ENCODE data around the gene CAMKK2.

The CAMKK2 gene

DNA sequence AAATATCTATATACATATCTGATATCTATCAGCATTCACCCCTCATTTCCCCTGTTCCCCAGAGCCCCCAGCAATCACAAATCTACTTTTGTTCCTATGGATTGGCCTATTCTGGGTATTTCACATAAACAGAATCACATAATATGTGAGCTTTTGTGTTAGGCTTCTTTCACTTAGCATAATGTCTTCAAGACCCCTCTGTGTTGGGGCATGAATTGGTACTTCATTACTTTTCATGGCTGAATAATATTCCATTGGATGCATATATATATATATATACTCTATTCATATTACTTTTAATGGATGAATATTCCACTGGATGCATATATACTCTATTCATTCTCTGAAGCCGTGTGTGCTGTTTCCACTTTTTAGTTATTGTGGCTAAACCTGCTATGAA is 28.7 kb downstream of the CAMKK2 start:
- H3K36me3 ChIP-seq (replicated peaks), result peaks cover 29% of the 10 kb centered on the region
- no peak overlapping the region for H3K4me3 ChIP-seq (ENCODE audit: low read depth, low read length)
- no peak for DNase-seq
- H3K27me3 ChIP-seq (replicated peaks), result no peaks in the 10 kb centered on the region
- TF ChIP-seq, protein P1, sequence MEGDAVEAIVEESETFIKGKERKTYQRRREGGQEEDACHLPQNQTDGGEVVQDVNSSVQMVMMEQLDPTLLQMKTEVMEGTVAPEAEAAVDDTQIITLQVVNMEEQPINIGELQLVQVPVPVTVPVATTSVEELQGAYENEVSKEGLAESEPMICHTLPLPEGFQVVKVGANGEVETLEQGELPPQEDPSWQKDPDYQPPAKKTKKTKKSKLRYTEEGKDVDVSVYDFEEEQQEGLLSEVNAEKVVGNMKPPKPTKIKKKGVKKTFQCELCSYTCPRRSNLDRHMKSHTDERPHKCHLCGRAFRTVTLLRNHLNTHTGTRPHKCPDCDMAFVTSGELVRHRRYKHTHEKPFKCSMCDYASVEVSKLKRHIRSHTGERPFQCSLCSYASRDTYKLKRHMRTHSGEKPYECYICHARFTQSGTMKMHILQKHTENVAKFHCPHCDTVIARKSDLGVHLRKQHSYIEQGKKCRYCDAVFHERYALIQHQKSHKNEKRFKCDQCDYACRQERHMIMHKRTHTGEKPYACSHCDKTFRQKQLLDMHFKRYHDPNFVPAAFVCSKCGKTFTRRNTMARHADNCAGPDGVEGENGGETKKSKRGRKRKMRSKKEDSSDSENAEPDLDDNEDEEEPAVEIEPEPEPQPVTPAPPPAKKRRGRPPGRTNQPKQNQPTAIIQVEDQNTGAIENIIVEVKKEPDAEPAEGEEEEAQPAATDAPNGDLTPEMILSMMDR (IDR thresholded peaks at IDR 0.05; ENCODE audit: low read depth, low read length, missing control alignments), result no peak
- H3K27ac ChIP-seq, result no peak overlapping the region
- in situ Hi-C loops (cut with HindIII; ENCODE audit: low pct_ligation_motif_present, low sequenced_read_pairs), result no loop called here

DNA sequence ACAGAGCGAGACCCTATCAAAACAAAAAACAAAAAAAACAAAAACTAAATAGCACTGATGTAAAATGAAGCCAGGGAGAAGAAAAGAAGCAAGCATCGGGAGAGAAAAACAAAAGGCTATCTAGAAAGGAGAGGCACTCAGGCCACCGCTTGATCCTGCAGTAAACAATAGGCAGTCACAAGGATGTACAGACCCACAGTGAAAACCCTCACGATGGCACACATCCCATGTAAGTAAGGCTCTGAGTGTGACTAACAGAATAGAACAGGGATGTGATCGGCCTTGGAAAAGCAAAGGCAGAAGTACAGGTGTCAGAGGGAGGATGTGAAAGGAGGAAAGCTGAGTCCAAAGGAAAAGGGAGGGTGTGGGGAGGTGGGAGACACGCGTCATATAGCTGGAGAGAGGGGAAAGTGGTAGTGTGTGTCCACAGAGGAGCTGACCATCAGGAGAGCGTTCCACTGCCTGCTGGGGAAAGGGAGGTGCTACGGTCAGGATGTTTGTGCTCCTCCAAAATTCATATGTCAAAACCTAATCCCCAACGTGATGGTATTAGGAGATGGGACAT is 31.5 kb downstream of the CAMKK2 start:
- Histone ChIP-seq H3K4me3 (ENCODE audit: low read depth, low read length) (no peak overlapping the region), H3K27ac (no peak overlapping the region), H3K36me3 (replicated peaks) (peaks cover 37% of the 10 kb centered on the region), H3K27me3 (replicated peaks) (no peaks in the 10 kb centered on the region)
- in situ Hi-C loops (cut with HindIII; ENCODE audit: low pct_ligation_motif_present, low sequenced_read_pairs), result no loop called here
- TF ChIP-seq, protein P1 (IDR thresholded peaks at IDR 0.05; ENCODE audit: low read depth, low read length, missing control alignments), result no peak
- DNase-seq, result no peak

DNA sequence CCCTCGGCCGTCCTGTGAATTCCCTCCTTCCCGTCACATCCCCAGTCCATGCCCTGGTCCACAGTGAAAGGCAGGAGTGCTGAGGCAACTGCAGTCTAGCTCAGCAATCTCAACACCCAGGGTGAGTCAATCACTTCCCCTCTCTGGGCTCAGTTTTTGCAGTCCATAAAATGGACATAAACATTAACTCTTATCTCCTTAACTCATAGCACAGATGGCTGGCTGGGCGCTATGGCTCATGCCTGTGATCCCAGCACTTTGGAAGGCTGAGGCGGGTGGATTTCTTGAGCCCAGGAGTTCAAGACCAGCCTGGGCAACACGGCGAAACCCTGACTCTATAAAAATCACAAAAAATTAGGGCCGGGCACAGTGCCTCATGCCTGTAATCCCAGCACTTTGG is 32.4 kb downstream of the CAMKK2 start:
- Histone ChIP-seq H3K4me3 (ENCODE audit: low read depth, low read length) (no peak overlapping the region), H3K27ac (no peak overlapping the region), H3K36me3 (replicated peaks) (peaks cover 33% of the 10 kb centered on the region), H3K27me3 (replicated peaks) (no peaks in the 10 kb centered on the region)
- DNase-seq, result no peak
- TF ChIP-seq, protein P1 (IDR thresholded peaks at IDR 0.05; ENCODE audit: low read depth, low read length, missing control alignments), result no peak
- in situ Hi-C loops (cut with HindIII; ENCODE audit: low pct_ligation_motif_present, low sequenced_read_pairs), result no loop called here

DNA sequence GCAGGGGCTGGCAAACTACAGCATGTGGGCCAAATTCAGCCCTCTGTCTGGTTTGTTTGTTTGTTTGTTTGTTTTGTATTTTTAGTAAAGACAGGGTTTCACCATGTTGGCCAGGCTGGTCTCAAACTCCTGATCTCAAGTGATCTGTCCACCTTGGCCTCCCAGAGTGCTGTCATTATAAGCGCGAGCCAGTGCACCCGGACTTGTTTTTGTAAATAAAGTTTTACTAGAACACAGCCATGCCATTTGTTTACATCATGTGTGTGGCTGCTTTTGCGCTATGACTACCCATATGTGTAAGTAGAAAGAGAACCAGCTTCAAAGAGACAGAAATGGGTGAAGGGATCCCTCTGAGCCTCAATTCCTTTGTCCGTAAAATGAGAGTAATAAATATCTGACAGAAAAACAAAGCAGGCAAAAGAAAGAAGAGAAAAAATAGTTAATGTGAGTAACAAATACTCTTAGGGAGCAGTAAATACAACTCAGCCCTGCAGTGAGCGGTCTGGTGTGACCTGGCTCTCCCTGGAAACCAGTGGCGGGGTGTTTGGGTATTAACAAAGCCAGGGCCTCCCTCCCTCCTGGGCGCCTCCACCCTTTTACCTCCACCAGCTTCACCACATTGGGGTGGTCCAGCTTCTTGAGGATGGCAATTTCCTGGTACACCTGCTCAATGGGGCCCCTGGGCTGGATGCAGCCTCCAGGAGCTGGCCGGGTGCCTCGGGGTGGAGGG is 33.1 kb downstream of the CAMKK2 start:
- no peaks in the 10 kb centered on the region for H3K27me3 ChIP-seq (replicated peaks)
- TF ChIP-seq, protein P1 (IDR thresholded peaks at IDR 0.05; ENCODE audit: low read depth, low read length, missing control alignments), result no peak
- no peak overlapping the region for H3K4me3 ChIP-seq (ENCODE audit: low read depth, low read length)
- peaks cover 32% of the 10 kb centered on the region for H3K36me3 ChIP-seq (replicated peaks)
- in situ Hi-C loops (cut with HindIII; ENCODE audit: low pct_ligation_motif_present, low sequenced_read_pairs), result no loop called here
- DNase-seq, result no peak
- no peak overlapping the region for H3K27ac ChIP-seq

- no peaks in the 10 kb centered on the region for H3K27me3 ChIP-seq (replicated peaks)
- in situ Hi-C loops (cut with HindIII; ENCODE audit: low pct_ligation_motif_present, low sequenced_read_pairs), result no loop called here
Observed at GRCh38 chr12:121261398-121261797, 35.1 kb downstream of the CAMKK2 start.

More at GRCh38 chr12:121261398-121261797, 35.1 kb downstream of the CAMKK2 start:
- peaks cover 33% of the 10 kb centered on the region for H3K36me3 ChIP-seq (replicated peaks)
- no peak for DNase-seq
- TF ChIP-seq, protein P1 (IDR thresholded peaks at IDR 0.05; ENCODE audit: low read depth, low read length, missing control alignments), result no peak
- H3K27ac ChIP-seq, result no peak overlapping the region
- no peak overlapping the region for H3K4me3 ChIP-seq (ENCODE audit: low read depth, low read length)

All from brain microvascular endothelial cell (primary cell).